HG02981 (cell line): ENCODE measurements around the gene MYRFL.
A peak's percentile ranks its signal among the peaks of the same experiment; 100 is the strongest.
"Not testable (repeated sequence)": the region's sequence is repeated elsewhere in the genome, so short reads cannot be mapped to it uniquely, and the experiment has no call there.

Source experiments
- ATAC-seq: cut with Tn5 transposase; IDR thresholded peaks from one replicate; pipeline ENCODE4 v1.9.1; 2021; ENCODE audit warnings: mild to moderate bottlenecking, moderate library complexity; ENCODE audit not compliant: unreplicated experiment

Gene MYRFL

GRCh38 chr12:69840727-69841126 is 15.7 kb downstream of the MYRFL start:
- no peak for ATAC-seq

- no peak for ATAC-seq
Measured at GRCh38 chr12:69843608-69844007, 18.6 kb downstream of the MYRFL start.

GRCh38 chr12:69844416-69844815 is 19.4 kb downstream of the MYRFL start:
- ATAC-seq: no peak

- no peak for ATAC-seq
Measured at GRCh38 chr12:69844836-69845235, 19.8 kb downstream of the MYRFL start.

- ATAC-seq: no peak
Measured at GRCh38 chr12:69846976-69847375, 21.9 kb downstream of the MYRFL start.

- ATAC-seq: no peak
Measured at GRCh38 chr12:69851976-69852375, 26.9 kb downstream of the MYRFL start.

GRCh38 chr12:69853176-69853961 is 28.3 kb downstream of the MYRFL start:
- ATAC-seq: not testable (repeated sequence)

GRCh38 chr12:69866698-69867097 is 41.7 kb downstream of the MYRFL start:
- ATAC-seq: no peak

GRCh38 chr12:69868695-69869094 is 43.7 kb downstream of the MYRFL start:
- ATAC-seq: no peak

- ATAC-seq: no peak
Measured at GRCh38 chr12:69872804-69873203, 47.8 kb downstream of the MYRFL start.

GRCh38 chr12:69873429-69873828 is 48.4 kb downstream of the MYRFL start:
- ATAC-seq: no peak

GRCh38 chr12:69874606-69875005 is 49.6 kb downstream of the MYRFL start:
- no peak for ATAC-seq

- no peak for ATAC-seq
Measured at GRCh38 chr12:69875416-69875935, 50.4 kb downstream of the MYRFL start.

GRCh38 chr12:69879007-69879960 is 54.3 kb downstream of the MYRFL start:
- peak; percentile 94 for ATAC-seq

GRCh38 chr12:69880571-69880970 is 55.5 kb downstream of the MYRFL start:
- ATAC-seq: no peak

GRCh38 chr12:69881771-69882170 is 56.7 kb downstream of the MYRFL start:
- no peak for ATAC-seq

- ATAC-seq: no peak
Measured at GRCh38 chr12:69884386-69884785, 59.4 kb downstream of the MYRFL start.

GRCh38 chr12:69885658-69886057 is 60.6 kb downstream of the MYRFL start:
- ATAC-seq: peak; percentile 63

GRCh38 chr12:69886109-69886508 is 61.1 kb downstream of the MYRFL start:
- no peak for ATAC-seq

- ATAC-seq: no peak
Measured at GRCh38 chr12:69886715-69887114, 61.7 kb downstream of the MYRFL start.

- ATAC-seq: no peak
Measured at GRCh38 chr12:69888901-69889300, 63.9 kb downstream of the MYRFL start.
